NCI-H2171 (cell line): ENCODE measurements around the gene GALNT14.
"Not testable (repeated sequence)": the region's sequence is repeated elsewhere in the genome, so short reads cannot be mapped to it uniquely, and the experiment has no call there.

Source experiments
- DNase-seq: peaks from one replicate; lab custom pipeline; 2025; lab: John Stamatoyannopoulos, UW

The GALNT14 gene, protein sequence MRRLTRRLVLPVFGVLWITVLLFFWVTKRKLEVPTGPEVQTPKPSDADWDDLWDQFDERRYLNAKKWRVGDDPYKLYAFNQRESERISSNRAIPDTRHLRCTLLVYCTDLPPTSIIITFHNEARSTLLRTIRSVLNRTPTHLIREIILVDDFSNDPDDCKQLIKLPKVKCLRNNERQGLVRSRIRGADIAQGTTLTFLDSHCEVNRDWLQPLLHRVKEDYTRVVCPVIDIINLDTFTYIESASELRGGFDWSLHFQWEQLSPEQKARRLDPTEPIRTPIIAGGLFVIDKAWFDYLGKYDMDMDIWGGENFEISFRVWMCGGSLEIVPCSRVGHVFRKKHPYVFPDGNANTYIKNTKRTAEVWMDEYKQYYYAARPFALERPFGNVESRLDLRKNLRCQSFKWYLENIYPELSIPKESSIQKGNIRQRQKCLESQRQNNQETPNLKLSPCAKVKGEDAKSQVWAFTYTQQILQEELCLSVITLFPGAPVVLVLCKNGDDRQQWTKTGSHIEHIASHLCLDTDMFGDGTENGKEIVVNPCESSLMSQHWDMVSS

DNA sequence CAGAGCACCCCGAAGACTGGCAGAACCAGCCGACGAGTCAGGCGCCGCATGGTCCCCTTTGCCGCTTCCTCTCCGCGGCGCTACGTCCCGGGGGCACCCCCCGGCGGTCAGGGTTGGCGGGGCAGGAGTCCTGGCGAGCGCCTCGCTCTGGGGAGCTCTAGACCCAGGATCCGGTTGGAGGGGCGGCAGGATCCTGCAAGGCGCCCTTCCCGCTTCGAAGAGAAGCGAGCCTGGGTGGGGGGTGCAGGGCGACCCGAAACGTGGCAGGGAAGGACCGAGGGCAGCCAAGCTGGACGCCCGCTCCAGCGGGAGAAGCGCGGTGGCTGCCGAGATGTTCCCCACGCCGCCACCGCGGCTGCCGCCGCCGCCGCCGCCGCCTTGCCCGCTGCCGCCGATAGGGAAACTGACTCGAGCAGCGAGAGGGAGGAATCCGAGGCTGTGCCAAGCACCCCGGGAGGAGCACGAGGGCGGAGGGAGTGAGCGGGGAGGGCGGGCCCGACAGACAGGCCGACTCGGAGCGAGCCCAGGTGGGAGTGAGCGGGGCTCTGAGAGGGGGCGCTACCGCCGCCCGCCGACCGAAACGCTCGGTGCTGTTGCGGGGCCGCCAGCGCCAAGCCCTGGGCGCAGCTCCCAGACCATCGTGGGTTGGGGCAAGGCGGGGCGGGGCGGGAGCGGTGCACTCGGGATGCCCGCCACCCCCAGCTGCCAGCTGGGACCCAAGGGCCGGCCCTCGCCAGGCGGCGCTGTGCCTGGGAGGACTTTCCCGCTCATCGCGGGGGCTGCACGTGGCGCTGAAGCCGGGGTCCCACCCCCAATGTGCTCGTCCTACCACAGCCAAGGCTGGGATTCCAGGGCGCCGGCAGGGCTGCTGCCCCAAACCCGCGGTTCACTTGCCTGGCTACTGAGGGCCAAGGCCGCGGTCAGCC is at the start of gene GALNT14:
TSS of gene GALNT14 (minus strand) at position 404 of the 926 bp plus-strand sequence. CDS start at position 50, 354 bp downstream.
- no peak for DNase-seq

DNA sequence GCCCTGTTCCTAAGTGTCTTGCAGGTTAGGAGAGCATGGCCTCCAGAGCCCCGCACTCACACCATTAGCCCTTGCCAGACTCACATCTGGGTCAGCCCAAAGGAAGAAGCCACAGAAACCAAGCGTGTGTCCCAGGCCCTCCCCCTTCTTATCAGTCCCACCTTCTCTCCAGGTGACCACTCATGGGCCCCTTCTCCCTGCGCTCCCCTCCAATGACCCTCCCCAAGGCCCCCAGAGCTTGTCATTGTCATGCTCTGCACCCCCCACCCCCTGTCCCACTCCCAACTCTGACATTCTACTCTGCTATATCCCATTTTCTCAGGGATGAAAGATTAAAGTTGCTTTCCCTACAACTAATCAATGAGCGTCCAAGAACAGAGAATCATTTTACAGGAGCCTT is 48.9 kb upstream of the GALNT14 start:
- no peak for DNase-seq

DNA sequence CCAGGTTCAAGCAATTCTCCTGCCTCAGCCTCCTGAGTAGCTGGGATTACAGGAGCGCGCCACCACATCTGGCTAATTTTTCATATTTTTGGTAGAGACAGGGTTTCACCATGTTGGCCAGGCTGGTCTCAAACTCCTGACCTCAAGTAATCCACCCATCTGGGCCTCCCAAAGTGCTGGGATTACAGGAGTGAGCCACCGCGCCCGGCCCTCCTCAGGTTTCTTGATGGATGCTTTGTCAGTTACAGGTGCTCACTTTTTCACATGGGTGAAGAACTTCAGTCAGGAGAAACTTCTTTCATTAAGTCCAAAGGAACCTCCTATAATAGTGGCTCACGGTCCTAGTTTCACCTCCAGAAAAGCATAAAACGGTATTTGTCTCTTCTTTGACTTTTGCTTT is 45.7 kb upstream of the GALNT14 start:
- not testable (repeated sequence) for DNase-seq

GRCh38 chr2:31176742-31177141 is 38.5 kb upstream of the GALNT14 start:
- no peak for DNase-seq

DNA sequence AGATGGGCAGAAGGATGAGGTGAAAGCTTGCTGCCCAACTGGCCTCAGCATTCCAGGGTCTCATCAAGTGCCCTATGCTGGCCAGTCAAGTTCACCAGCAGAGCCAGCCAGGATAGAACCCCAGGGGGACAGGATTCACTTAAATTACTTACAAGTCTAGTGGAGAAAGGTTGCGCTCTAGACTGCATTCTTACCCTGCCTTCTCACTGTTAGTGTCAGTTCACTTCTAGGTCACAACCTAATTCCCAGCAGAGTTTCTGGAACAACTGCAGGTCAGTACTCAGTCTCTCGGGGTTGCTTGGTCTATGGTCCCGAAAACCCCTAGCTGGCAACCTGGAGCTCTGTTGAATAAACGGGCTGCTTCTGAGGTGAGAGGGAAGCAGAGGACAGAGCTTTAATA is 32.9 kb upstream of the GALNT14 start:
- DNase-seq, result no peak

GRCh38 chr2:31170071-31170698 is 31.9 kb upstream of the GALNT14 start:
- DNase-seq, result no peak

- DNase-seq, result no peak
These were observed 30.1 kb upstream of the GALNT14 start for GRCh38 chr2:31168291-31168690.

DNA sequence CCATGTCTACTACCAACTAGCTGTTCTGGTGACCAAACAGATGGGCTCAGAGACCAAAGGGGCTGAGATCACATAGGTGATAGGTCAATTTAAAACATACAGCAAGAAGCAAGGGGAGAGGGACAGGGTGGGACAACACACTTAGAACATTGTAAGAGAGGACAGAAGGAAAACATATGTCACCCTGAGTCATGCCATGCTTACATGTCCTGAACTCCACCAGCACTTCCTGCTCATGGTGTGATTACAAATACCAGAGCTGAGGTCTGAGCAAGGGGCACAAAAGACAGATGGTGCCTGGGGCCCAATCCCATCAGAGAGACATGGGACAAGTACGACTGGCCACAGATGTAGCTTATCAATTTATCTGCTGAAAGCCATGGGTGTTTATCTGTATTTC is 28.7 kb upstream of the GALNT14 start:
- DNase-seq, result no peak

GRCh38 chr2:31163011-31163539 is 24.8 kb upstream of the GALNT14 start:
- DNase-seq, result no peak

GRCh38 chr2:31161637-31162036 is 23.4 kb upstream of the GALNT14 start:
- no peak for DNase-seq

- no peak for DNase-seq
These were observed 13.3 kb upstream of the GALNT14 start for GRCh38 chr2:31151501-31151900.

GRCh38 chr2:31150120-31150670 is 12.0 kb upstream of the GALNT14 start:
- DNase-seq, result no peak

DNA sequence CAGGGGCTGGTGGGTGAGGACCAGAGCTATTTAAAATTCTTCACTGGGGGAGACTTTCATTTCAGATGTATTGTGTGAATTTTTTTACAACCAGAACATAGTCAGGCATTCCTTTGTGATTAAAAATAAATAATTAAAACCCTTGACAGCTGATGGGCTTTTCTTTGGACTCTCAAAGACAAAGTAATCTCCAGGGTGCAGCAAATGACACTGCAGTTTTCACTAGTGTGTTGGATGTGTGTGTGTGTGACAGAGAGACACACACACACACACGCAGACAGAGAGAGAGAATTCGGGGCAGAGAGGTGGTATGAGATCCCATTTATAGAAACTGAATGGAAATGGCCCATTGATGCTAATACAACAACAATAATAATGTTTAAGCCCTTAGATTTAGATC is 10.3 kb upstream of the GALNT14 start:
- no peak for DNase-seq

GRCh38 chr2:31147645-31148044 is 9.4 kb upstream of the GALNT14 start:
- DNase-seq, result no peak

DNA sequence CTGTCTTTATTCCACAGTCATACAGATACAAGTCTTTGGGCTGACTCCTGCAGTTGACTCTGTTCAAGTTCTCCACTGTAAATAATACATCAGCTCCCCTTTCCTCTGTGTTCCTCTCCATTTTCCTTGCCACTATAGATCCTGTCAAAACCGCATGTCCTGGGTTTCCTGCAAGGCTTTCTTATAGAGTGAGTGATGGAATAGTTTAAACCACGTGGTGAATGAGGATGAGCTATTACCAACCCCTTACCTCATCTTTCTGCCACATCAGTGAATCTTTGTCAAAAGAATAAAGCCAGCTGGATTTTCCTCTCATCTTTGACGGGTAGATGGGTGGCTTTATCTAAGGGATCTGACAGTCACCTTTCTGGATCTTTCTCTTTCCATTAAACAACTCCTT is 3.9 kb upstream of the GALNT14 start:
- no peak for DNase-seq

- no peak for DNase-seq
These were observed 3.3 kb upstream of the GALNT14 start for GRCh38 chr2:31141443-31142085.

DNA sequence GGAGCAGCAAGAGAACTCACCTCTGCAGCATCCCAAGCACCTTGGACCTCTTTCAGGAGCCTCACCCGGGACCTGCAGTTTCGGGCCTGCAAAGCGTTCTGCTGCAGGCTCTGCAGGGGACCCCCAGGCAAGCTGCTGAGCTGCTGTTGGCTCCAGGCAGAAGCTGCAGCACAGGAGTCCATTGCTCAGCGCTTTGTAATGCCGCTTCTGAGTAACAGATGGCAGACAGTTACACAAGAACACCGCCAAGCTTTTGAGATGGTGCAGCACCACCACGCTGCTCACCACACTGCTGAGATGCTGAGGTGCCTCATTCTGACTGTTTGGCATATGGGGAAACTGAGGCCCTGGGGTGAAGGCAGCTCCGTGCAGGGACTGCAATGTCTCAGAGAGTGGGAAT is 1.9 kb upstream of the GALNT14 start:
- DNase-seq, result no peak

- no peak for DNase-seq
These were observed 1.4 kb upstream of the GALNT14 start for GRCh38 chr2:31139671-31140070.

GRCh38 chr2:31137211-31138036 is 816 bp downstream of the GALNT14 start:
- no peak for DNase-seq

DNA sequence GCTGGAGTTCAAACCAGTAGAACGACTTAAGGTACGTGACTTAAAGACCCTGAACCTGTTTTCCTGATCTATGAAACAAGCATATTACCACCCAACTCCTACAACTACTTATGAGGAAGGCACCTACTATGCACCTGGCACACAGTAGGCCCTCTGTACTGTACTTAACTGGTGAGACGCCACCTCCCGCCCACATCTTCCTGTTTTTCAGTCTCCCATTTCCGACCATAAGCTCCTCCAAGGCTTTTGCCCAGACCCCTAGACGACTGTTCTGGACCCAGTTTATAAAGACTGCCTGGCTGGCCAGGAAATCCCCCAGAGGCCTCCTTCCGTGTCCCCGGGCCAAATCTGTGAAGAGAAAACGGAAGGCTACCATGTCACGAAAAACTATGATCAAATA is 1.5 kb downstream of the GALNT14 start:
- DNase-seq, result no peak
